Hepatocyte (in vitro differentiated cells): ENCODE measurements around the gene FRMD6. TPM values are rescaled to one million over a fixed set of nuclear protein-coding genes. Genes with fewer than 3 reads are reported as not detected.
"Not testable (repeated sequence)": the region's sequence is repeated elsewhere in the genome, so short reads cannot be mapped to it uniquely, and the experiment has no call there.

Experiments used
- DNase-seq: peaks from one replicate; pipeline ENCODE4 v3.0.0-alpha.2; 2016; ENCODE audit warnings: low spot score
- H2AFZ ChIP-seq: fragments of 200-600 bp; sonication (generic); 2 replicates; pipeline ENCODE4 v1.6.0; 2016; ENCODE audit warnings: antibody characterized with exemption, mild to moderate bottlenecking
- H3K27ac ChIP-seq: fragments of 200-600 bp; sonication (generic); 2 replicates; pipeline ENCODE4 v1.5.1; 2016; ENCODE audit warnings: mild to moderate bottlenecking
- H3K27me3 ChIP-seq: fragments of 200-600 bp; sonication (generic); 2 replicates; pipeline ENCODE4 v1.6.1; 2016
- H3K36me3 ChIP-seq: fragments of 200-600 bp; sonication (generic); replicated peaks from 2 replicates; pipeline ENCODE4 v1.5.1; 2016; ENCODE audit warnings: low read depth; ENCODE audit not compliant: insufficient read depth
- H3K4me1 ChIP-seq: fragments of 200-600 bp; sonication (generic); 2 replicates; pipeline ENCODE4 v1.5.1; 2016; ENCODE audit warnings: mild to moderate bottlenecking, moderate library complexity; ENCODE audit not compliant: insufficient read depth
- H3K4me2 ChIP-seq: fragments of 200-600 bp; sonication (generic); 2 replicates; pipeline ENCODE4 v1.6.0; 2016
- H3K4me3 ChIP-seq: fragments of 200-600 bp; sonication (generic); 2 replicates; pipeline ENCODE4 v1.5.1; 2016; ENCODE audit warnings: mild to moderate bottlenecking
- H3K79me2 ChIP-seq: fragments of 200-600 bp; sonication (generic); 2 replicates; pipeline ENCODE4 v1.6.0; 2017; ENCODE audit warnings: mild to moderate bottlenecking
- H3K9me2 ChIP-seq: fragments of 200-600 bp; sonication (generic); replicated peaks from 2 replicates; pipeline ENCODE4 v1.6.0; 2017; ENCODE audit warnings: mild to moderate bottlenecking; ENCODE audit not compliant: insufficient read depth
- H3K9me3 ChIP-seq: fragments of 200-600 bp; sonication (generic); 2 replicates; pipeline ENCODE4 v1.5.1; 2016; ENCODE audit warnings: low read depth, mild to moderate bottlenecking
- H4K20me1 ChIP-seq: fragments of 200-600 bp; sonication (generic); 2 replicates; pipeline ENCODE4 v1.6.0; 2016; ENCODE audit warnings: mild to moderate bottlenecking; ENCODE audit not compliant: insufficient read depth, poor library complexity, severe bottlenecking
- CTCF ChIP-seq: fragments of 200-600 bp; sonication (generic); IDR thresholded peaks from 2 replicates; pipeline ENCODE4 v1.5.1; 2016; ENCODE audit warnings: antibody characterized with exemption, mild to moderate bottlenecking; ENCODE audit not compliant: poor library complexity
- EZH2 ChIP-seq: fragments of 200-600 bp; sonication (generic); IDR thresholded peaks from 2 replicates; pipeline ENCODE4 v1.6.1; 2016; ENCODE audit warnings: antibody characterized with exemption, mild to moderate bottlenecking, borderline replicate concordance
- EZH2phosphoT487 ChIP-seq: fragments of 200-600 bp; sonication (generic); IDR thresholded peaks from one replicate; pipeline ENCODE4 v1.6.1; 2018; ENCODE audit warnings: antibody characterized with exemption, mild to moderate bottlenecking, low read depth, moderate library complexity; ENCODE audit not compliant: unreplicated experiment, severe bottlenecking
- WGBS: methylation state at CpG from one replicate; pipeline ENCODE4 v1.1.6; 2016; ENCODE audit warnings: low lambda C conversion rate; ENCODE audit errors: missing lambda C conversion rate; 5-methylcytosine and 5-hydroxymethylcytosine counted together
- polyA plus RNA-seq: library from polyadenylated mRNA; unstranded; fragments of >200 nt; fragmentation: Nextera tagmentation; extraction: Ambion mirVana; gene quantifications from 2 replicates; pipeline ENCODE4 v1.2.1, GENCODE V29; 2016
- total RNA-seq: library from RNA; depleted of rRNA; stranded (reverse); fragments of >200 nt; gene quantifications from 2 replicates; pipeline ENCODE4 v1.2.3, GENCODE V29; 2014

FRMD6 gene
- total and polyA plus RNA-seq, 2 experiments from 2014 or later, result 18.9 to 64.4 TPM

DNA sequence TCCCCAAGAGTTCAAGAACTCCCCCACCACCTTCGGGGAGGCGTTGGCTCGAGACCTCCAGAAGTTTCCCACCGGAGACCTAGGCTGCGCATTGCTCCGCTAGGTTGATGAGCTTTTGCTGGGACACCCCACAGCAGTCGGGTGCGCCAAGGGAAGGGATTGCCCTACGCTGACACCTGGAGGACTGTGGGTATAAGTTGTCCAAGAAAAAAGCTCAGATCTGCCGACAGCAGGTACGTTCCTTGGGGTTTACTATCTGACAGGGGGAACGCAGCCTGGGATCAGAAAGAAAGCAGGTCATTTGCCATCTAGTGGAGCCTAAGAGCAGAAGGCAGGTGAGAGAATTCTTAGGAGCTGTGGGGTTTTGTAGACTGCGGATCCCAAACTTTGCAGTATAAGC lies 98.8 kb downstream of the FRMD6 start:
- 83% methylated on average over 13 of the region's 13 CpGs for WGBS
- H3K4me3 ChIP-seq, result no peak overlapping the region
- no peak overlapping the region for H3K4me2 ChIP-seq
- H2AFZ ChIP-seq, result no peak overlapping the region
- no peaks in the 10 kb centered on the region for H3K27me3 ChIP-seq
- H3K4me1 ChIP-seq, result no peaks in the 10 kb centered on the region
- no peaks in the 10 kb centered on the region for H4K20me1 ChIP-seq
- no peak for DNase-seq
- H3K9me3 ChIP-seq, result no peaks in the 10 kb centered on the region
- no peak overlapping the region for H3K27ac ChIP-seq
- H3K36me3 ChIP-seq, result no peaks in the 10 kb centered on the region
- TF ChIP-seq CTCF (no peak), EZH2phosphoT487 (no peak)
- H3K79me2 ChIP-seq, result no peaks in the 10 kb centered on the region
- no peaks in the 10 kb centered on the region for H3K9me2 ChIP-seq

DNA sequence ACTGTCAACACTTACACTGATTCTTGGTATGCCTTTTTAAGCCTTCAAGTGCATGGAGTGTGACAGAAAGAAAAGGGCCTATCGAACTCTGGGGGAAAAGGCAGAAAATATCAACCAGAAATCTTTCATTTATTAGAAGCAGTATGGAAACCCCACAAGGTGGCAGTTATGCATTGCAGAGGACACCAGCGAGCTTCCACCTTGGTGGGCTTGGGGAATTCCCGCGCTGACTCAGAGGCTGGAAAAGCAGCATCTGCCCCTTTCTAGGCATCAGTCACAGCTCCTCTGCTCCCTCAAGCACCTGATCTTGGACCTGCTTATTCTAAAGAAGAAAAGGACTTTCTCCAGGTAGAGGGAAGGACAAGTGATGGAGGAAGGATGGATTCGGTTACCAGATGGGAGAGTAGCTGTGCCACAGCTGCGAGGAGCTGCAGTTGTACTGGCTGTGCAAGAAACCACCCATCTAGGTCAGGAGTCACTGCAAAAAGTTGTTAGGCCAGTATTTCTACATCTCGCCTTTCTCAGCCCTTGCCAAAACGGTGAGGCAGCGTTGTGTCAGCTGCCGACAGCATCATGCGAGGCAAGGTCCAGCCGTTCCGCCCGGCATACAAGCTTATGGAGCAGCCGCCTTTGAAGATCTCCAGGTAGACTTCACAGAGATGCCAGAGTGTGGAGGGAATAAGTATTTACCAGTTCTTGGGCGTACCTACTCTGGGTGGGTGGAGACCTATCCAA lies 100.1 kb downstream of the FRMD6 start:
- not testable (repeated sequence) for H3K27me3 ChIP-seq, H2AFZ ChIP-seq, H3K4me1 ChIP-seq, H3K36me3 ChIP-seq, H3K79me2 ChIP-seq, H3K9me3 ChIP-seq, H3K27ac ChIP-seq, H3K4me3 ChIP-seq, H3K4me2 ChIP-seq, H4K20me1 ChIP-seq, H3K9me2 ChIP-seq
- peak; percentile 16 for DNase-seq
- 74% methylated on average over 16 of the region's 16 CpGs for WGBS

DNA sequence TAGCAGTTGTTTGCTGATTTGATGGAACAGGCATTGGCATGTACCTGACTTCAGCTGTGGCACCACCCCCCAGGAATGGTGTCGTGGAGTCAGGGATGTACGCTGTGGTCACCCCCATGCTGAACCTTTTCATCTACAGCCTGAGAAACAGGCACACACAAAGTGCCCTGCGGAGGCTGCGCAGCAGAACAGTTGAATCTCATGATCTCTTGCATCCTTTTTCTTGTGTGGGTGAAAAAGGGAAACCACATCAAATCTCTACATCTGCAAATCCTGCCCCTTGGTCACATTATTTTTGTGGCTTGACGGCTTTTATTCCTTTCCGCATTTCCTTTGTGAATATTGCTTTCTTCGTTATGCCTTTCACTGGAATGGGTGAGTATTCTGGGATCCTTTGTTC lies 106.0 kb downstream of the FRMD6 start:
- H3K4me3 ChIP-seq, H4K20me1 ChIP-seq, DNase-seq, H3K9me2 ChIP-seq, H3K4me1 ChIP-seq, H3K27me3 ChIP-seq, H3K79me2 ChIP-seq, H2AFZ ChIP-seq, H3K27ac ChIP-seq, H3K36me3 ChIP-seq, H3K9me3 ChIP-seq, H3K4me2 ChIP-seq: not testable (repeated sequence)
- 86% methylated on average over 7 of the region's 7 CpGs for WGBS

GRCh38 chr14:51759950-51760349 lies 108.2 kb downstream of the FRMD6 start:
- Histone ChIP-seq H3K4me2 (no peak overlapping the region), H3K9me3 (no peaks in the 10 kb centered on the region), H3K27me3 (no peaks in the 10 kb centered on the region), H3K9me2 (no peaks in the 10 kb centered on the region), H3K36me3 (no peaks in the 10 kb centered on the region), H2AFZ (no peak overlapping the region), H3K4me1 (no peaks in the 10 kb centered on the region), H3K27ac (no peak overlapping the region), H3K4me3 (no peak overlapping the region), H4K20me1 (no peaks in the 10 kb centered on the region), H3K79me2 (no peaks in the 10 kb centered on the region)
- TF ChIP-seq EZH2 (no peak), EZH2phosphoT487 (no peak), CTCF (no peak)
- DNase-seq, result no peak
- 98% methylated on average over 8 of the region's 18 CpGs for WGBS

DNA sequence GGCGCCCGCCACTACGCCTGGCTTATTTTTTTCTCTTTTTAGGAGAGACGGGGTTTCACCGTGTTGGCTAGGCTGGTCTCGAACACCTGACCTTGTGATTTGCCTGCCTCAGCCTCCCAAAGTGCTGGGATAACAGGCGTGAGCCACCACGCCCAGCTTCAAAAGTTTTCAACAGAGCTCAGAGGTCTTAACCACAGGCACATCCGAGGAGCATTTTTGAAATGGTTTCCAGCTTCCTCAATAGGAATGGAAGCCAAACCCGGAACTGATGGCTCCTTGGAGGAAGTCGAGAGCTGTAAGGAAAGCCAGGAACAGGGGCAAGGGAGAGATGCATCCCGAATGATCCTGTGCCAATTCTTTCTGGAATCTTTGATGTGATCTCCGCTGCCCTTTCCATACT lies 114.0 kb downstream of the FRMD6 start:
- H4K20me1 ChIP-seq, DNase-seq, H3K4me3 ChIP-seq, H3K4me2 ChIP-seq, H2AFZ ChIP-seq, H3K79me2 ChIP-seq, H3K36me3 ChIP-seq, H3K27ac ChIP-seq, H3K4me1 ChIP-seq, H3K9me3 ChIP-seq, H3K9me2 ChIP-seq, H3K27me3 ChIP-seq: not testable (repeated sequence)
- 94% methylated on average over 13 of the region's 13 CpGs for WGBS

DNA sequence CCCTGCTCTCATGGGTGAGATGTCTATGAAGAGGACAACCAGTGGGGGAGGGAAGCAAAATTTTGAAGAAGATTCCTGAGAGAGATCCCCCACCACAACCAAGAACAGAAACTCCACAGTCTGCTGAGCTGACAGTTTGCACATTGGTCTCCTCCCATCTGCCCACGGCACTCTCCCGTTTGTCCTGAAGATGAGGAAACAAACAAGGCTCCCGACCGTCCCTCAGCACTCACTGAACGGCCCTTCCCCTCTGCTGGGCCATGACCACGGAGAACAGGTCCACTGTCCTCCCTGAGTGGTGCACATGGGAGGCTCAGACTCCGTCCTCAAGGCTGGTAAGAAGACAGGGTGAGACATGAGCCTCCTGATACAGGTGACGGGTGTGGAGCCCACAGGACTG lies 114.9 kb downstream of the FRMD6 start:
- H3K4me3 ChIP-seq, H4K20me1 ChIP-seq, H3K27me3 ChIP-seq, DNase-seq, H2AFZ ChIP-seq, H3K4me1 ChIP-seq, H3K36me3 ChIP-seq, H3K9me3 ChIP-seq, H3K27ac ChIP-seq, H3K4me2 ChIP-seq, H3K79me2 ChIP-seq, H3K9me2 ChIP-seq: not testable (repeated sequence)
- WGBS, result 65% methylated on average over 7 of the region's 8 CpGs

DNA sequence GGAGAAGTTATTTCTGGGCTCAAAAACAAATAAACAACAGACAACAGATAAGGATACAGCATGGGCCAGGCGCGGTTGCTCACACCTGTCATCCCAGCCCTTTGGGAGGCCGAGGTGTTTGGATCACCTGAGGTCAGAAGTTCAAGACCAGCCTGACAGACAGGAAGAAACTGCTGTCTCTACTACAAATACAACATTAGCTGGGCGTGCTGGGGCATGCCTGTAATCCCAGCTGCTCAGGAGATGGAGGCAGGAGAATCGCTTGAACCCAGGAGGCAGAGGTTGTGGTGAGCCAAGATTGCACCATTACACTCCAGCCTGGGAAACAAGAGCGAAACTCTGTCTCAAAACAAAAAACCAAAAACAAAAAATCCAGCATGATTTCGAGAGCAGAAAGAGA lies 117.6 kb downstream of the FRMD6 start:
- H3K4me3 ChIP-seq, H3K9me3 ChIP-seq, H3K4me2 ChIP-seq, H2AFZ ChIP-seq, H3K27me3 ChIP-seq, H4K20me1 ChIP-seq, H3K4me1 ChIP-seq, DNase-seq, H3K27ac ChIP-seq, H3K79me2 ChIP-seq, H3K9me2 ChIP-seq, H3K36me3 ChIP-seq: not testable (repeated sequence)
- WGBS, result 86% methylated on average over 7 of the region's 7 CpGs
